GM12878 (cell line): Measurements from ENCODE around the gene FGF12. TPM values are rescaled to one million over a fixed set of nuclear protein-coding genes. Genes with fewer than 3 reads are reported as not detected.

Source experiments
- ATAC-seq: fragments of 200-7000 bp; cut with Tn5 transposase; 3 replicates; pipeline ENCODE4 v1.9.1; 2020; ENCODE audit warnings: mild to moderate bottlenecking, moderate library complexity
- BruUV-seq: library from RNA; stranded (reverse); fragments of 400-500 nt; replicated peaks from 2 replicates; lab custom pipeline; 2021; lab: Mats Ljungman, UMichigan
- CTCF ChIA-PET: fragments of 300-600 bp; sonication (Branson Sonifier 250); formaldehyde crosslinking; extraction: SDS; loops from one replicate; lab custom pipeline; 2021; ENCODE audit warnings: inconsistent platforms; lab: Yijun Ruan, JAX
- POLR2A ChIA-PET: fragments of 350-600 bp; formaldehyde crosslinking; extraction: SDS; loops from one replicate; lab custom pipeline; 2021; ENCODE audit warnings: inconsistent platforms; lab: Charles Lee
- RAD21 ChIA-PET: fragments of 300-600 bp; sonication (Branson Sonifier 250); formaldehyde crosslinking; loops from one replicate; lab custom pipeline; 2023; ENCODE audit warnings: antibody characterized with exemption; ENCODE audit not compliant: unreplicated experiment; lab: Charles Lee
- SMC1A ChIA-PET: fragments of 300-600 bp; sonication (Branson Sonifier 250); formaldehyde crosslinking; loops from one replicate; lab custom pipeline; 2023; ENCODE audit not compliant: unreplicated experiment, uncharacterized antibody; lab: Charles Lee
- DNase-seq: peaks from one replicate; pipeline ENCODE4 v3.0.0-alpha.2; 2011; ENCODE audit warnings: low read depth, low spot score
- FAIRE-seq: peaks from 3 replicates; lab custom pipeline; 2011; peaks lifted over from hg19 to GRCh38; lab: Jason Lieb, UNC
- H2AFZ ChIP-seq: 2 replicates; pipeline ENCODE4 v1.6.0; 2011; ENCODE audit warnings: low read depth, low read length, control low read depth; ENCODE audit not compliant: control insufficient read depth
- H3K27ac ChIP-seq: 2 replicates; pipeline ENCODE4 v1.5.1; 2011; ENCODE audit warnings: control low read depth; ENCODE audit not compliant: control insufficient read depth, insufficient read depth
- H3K27me3 ChIP-seq, 2 experiments: replicated peaks in 1 of 2; 2 replicates each; pipeline versions ENCODE4 v1.6.0 to v1.6.1; 2011; ENCODE audit warnings: low read length in 1 of 2; ENCODE audit not compliant: control insufficient read depth in 2 of 2, insufficient read depth in 2 of 2
- H3K36me3 ChIP-seq, 2 experiments: 2 replicates each; pipeline ENCODE4 v1.5.1; 2011; ENCODE audit warnings: low read length in 1 of 2; ENCODE audit not compliant: control insufficient read depth in 2 of 2, insufficient read depth in 2 of 2
- H3K4me1 ChIP-seq: 2 replicates; pipeline ENCODE4 v1.6.1; 2011; ENCODE audit warnings: mild to moderate bottlenecking, low read length, moderate library complexity, mixed read lengths; ENCODE audit not compliant: control insufficient read depth, insufficient read depth
- H3K4me2 ChIP-seq: 2 replicates; pipeline ENCODE4 v1.6.0; 2011; ENCODE audit warnings: control low read depth; ENCODE audit not compliant: control insufficient read depth, insufficient read depth
- H3K4me3 ChIP-seq: fragments of 200-600 bp; sonication (generic); 2 replicates; pipeline ENCODE4 v1.5.1; 2016
- H3K79me2 ChIP-seq: 2 replicates; pipeline ENCODE4 v1.6.0; 2011; ENCODE audit warnings: low read length; ENCODE audit not compliant: control insufficient read depth, insufficient read depth
- H3K9ac ChIP-seq: 2 replicates; pipeline ENCODE4 v1.8.0; 2011; ENCODE audit warnings: low read length, control low read depth, mixed read lengths; ENCODE audit not compliant: control insufficient read depth, insufficient read depth
- H3K9me3 ChIP-seq: replicated peaks from 3 replicates; pipeline ENCODE4 v1.5.1; 2011; ENCODE audit warnings: mild to moderate bottlenecking, low read length; ENCODE audit not compliant: control insufficient read depth, insufficient read depth
- H4K20me1 ChIP-seq: 2 replicates; pipeline ENCODE4 v1.6.0; 2011; ENCODE audit not compliant: control insufficient read depth, insufficient read depth
- EP300 ChIP-seq, 2 experiments: fragments of 150-350 bp in 1 of 2; IDR thresholded peaks; 2 replicates each; pipeline ENCODE4 v1.6.1; 2011 to 2012; ENCODE audit warnings: low read depth in 2 of 2, low read length in 2 of 2, borderline replicate concordance in 1 of 2, improper control_type of control experiment in 1 of 2, inconsistent platforms in 1 of 2; ENCODE audit not compliant: control insufficient read depth in 1 of 2
- POLR2AphosphoS2 ChIP-seq: IDR thresholded peaks from 2 replicates; pipeline ENCODE4 v1.6.1; 2011; ENCODE audit warnings: low read depth, mild to moderate bottlenecking, low read length, improper control_type of control experiment, moderate library complexity
- SMAD1 ChIP-seq: fragments of 450-650 bp; IDR thresholded peaks from 2 replicates; pipeline ENCODE4 v1.6.1; 2018; ENCODE audit warnings: mild to moderate bottlenecking, low read depth; ENCODE audit not compliant: partially characterized antibody
- SP1 ChIP-seq: IDR thresholded peaks from one replicate; pipeline ENCODE4 v1.6.1; 2011; ENCODE audit warnings: low read depth, low read length
- ZBTB4 ChIP-seq: fragments of 450-650 bp; formaldehyde crosslinking; IDR thresholded peaks from 2 replicates; pipeline ENCODE4 v1.4.0; 2022; ENCODE audit warnings: mild to moderate bottlenecking, moderate library complexity
- WGBS: methylation state at CpG from one replicate; pipeline ENCODE4 v1.1.6; 2016; ENCODE audit warnings: low lambda C conversion rate; ENCODE audit not compliant: insufficient replicate concordance, insufficient coverage; ENCODE audit errors: missing lambda C conversion rate; 5-methylcytosine and 5-hydroxymethylcytosine counted together
- in situ Hi-C: fragments of 300-500 bp; cut with MboI; formaldehyde crosslinking; loops from 9 replicates; pipeline ENCODE4 v1.14.3; 2018; ENCODE audit warnings: mixed read lengths
- intact Hi-C: fragments of 100-400 bp; cut with micrococcal nuclease; formaldehyde crosslinking; loops from one replicate; pipeline ENCODE4 v1.14.2; 2022; ENCODE audit not compliant: unreplicated experiment
- polyA plus RNA-seq, 11 experiments: library from polyadenylated mRNA; depleted of rRNA in 4 of 11; unstranded in 6 of 11; stranded (reverse) in 5 of 11; fragments of >200 nt; fragmentation: Nextera tagmentation in 4 of 11; fragmentation: Illumina TruSeq in 1 of 11; extraction: Ambion mirVana in 4 of 11; extraction: Trizol in 1 of 11; gene quantifications; 1 replicate in 1 of 11; 2 replicates in 10 of 11; pipeline versions ENCODE4 v1.2.1 to v1.2.3, GENCODE V29; 2011 to 2016; ENCODE audit warnings: inconsistent platforms in 2 of 11, missing spikeins in 2 of 11, low read depth in 1 of 11
- total RNA-seq, 4 experiments: library from RNA; depleted of rRNA in 3 of 4; stranded (reverse); fragments of >200 nt in 3 of 4; fragmentation: Illumina TruSeq in 1 of 4; extraction: Trizol in 1 of 4; gene quantifications; 2 replicates each; pipeline versions ENCODE4 v1.2.1 to v1.2.3, GENCODE V29; 2013 to 2021
- TF ChIP-seq, protein P1 (sequence below): fragments of 450-650 bp; IDR thresholded peaks from 2 replicates; pipeline ENCODE4 v1.6.1; 2016; ENCODE audit warnings: mild to moderate bottlenecking

FGF12 gene
- total and polyA plus RNA-seq, 10 of the 15 experiments (the other 5 are each of a cell fraction or from before 2014, with no cell fraction given), result 0.03 to 0.43 (median 0.13) TPM; not detected in 7

GRCh38 chr3:192365571-192365970 lies 361.8 kb downstream of the FGF12 start:
- Histone ChIP-seq H3K4me1 (no peaks in the 10 kb centered on the region), H3K36me3 (no peaks in the 10 kb centered on the region), H4K20me1 (no peaks in the 10 kb centered on the region), H3K9me3 (no peaks in the 10 kb centered on the region), H2AFZ (no peak overlapping the region), H3K27me3 (no peaks in the 10 kb centered on the region), H3K4me3 (no peak overlapping the region), H3K4me2 (no peak overlapping the region), H3K79me2 (no peaks in the 10 kb centered on the region), H3K9ac (no peak overlapping the region), H3K27ac (no peak overlapping the region)
- BruUV-seq, result no TSS peak
- ATAC-seq, result no peak
- ChIA-PET POLR2A (interaction anchor here (0.5 to 0.6 kb wide), 2 partner anchors 78 to 522 kb away, joined by 3 read pairs; no protein-coding TSS in a partner anchor), RAD21 (no interaction called here), CTCF (interaction anchor here (0.6 to 1.2 kb wide), 2 partner anchors 14 to 936 kb away, joined by 4 to 8 read pairs; no protein-coding TSS in a partner anchor), SMC1A (interaction anchor here (1.0 to 1.3 kb wide), 2 partner anchors 11 to 27 kb away, joined by 3 read pairs; no protein-coding TSS in a partner anchor)
- intact Hi-C loops, result no loop called here
- DNase-seq, result no peak
- TF ChIP-seq, protein P1, sequence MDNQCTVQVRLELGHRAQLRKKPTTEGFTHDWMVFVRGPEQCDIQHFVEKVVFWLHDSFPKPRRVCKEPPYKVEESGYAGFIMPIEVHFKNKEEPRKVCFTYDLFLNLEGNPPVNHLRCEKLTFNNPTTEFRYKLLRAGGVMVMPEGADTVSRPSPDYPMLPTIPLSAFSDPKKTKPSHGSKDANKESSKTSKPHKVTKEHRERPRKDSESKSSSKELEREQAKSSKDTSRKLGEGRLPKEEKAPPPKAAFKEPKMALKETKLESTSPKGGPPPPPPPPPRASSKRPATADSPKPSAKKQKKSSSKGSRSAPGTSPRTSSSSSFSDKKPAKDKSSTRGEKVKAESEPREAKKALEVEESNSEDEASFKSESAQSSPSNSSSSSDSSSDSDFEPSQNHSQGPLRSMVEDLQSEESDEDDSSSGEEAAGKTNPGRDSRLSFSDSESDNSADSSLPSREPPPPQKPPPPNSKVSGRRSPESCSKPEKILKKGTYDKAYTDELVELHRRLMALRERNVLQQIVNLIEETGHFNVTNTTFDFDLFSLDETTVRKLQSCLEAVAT, result no peak
- TF ChIP-seq SMAD1 (no peak), SP1 (no peak), ZBTB4 (CRISPR knock-in tag) (no peak), POLR2AphosphoS2 (no peak), EP300 (IDR thresholded peaks at IDR 0.05; ENCODE audit: borderline replicate concordance in 1 of 2, control insufficient read depth in 1 of 2, low read depth in 2 of 2, low read length in 2 of 2) (no peak)
- FAIRE-seq, result no peak
- 0% methylated on average over 7 of the region's 7 CpGs for WGBS
- in situ Hi-C loops, result no loop called here
